ENCODE measurements around the gene LTC4S. TPM values are rescaled to one million over a fixed set of nuclear protein-coding genes. Genes with fewer than 3 reads are reported as not detected.

LTC4S gene
- total and polyA plus RNA-seq, 2 donors (not counting 3 experiments of a cell fraction or from before 2014, with no cell fraction given) = 0.95 to 6.3 TPM

DNA sequence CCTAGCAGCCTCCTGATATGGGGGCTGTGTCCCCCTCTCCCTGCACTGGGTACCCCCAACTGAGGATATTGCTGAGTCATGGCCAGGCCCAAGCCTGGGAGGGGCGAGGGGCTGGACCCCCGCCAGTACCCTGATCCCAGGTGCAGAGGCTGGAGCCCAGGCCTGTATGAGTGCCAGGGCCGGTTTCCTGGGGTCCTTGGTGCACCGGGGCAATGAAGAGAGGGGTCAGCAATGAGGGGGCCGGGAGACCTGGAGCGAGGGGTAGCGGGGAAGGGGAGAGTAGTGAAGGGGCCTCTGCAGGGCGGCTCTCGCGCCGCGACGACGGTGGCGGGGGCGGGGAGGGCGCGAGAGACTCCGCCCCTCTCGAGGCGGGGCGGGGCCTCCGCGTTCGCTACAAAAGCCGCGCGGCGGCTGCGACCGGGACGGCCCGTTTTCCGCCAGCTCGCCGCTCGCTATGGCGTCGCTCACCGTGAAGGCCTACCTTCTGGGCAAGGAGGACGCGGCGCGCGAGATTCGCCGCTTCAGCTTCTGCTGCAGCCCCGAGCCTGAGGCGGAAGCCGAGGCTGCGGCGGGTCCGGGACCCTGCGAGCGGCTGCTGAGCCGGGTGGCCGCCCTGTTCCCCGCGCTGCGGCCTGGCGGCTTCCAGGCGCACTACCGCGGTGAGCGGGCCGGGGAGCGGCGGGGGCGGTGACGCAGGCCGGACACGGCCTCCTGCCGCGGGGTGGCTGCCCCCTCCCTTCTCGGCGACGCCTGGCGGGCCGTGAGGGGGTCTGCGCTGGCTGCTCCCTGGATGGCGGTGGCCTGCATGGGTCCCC, 26.9 kb downstream of the LTC4S start, which contains the start of gene SQSTM1:
Gene SQSTM1 (plus strand): TSS at position 423 of the 815 bp plus-strand sequence. CDS start 32 bp downstream, at position 455.
- FAIRE-seq = peak; percentile 83

DNA sequence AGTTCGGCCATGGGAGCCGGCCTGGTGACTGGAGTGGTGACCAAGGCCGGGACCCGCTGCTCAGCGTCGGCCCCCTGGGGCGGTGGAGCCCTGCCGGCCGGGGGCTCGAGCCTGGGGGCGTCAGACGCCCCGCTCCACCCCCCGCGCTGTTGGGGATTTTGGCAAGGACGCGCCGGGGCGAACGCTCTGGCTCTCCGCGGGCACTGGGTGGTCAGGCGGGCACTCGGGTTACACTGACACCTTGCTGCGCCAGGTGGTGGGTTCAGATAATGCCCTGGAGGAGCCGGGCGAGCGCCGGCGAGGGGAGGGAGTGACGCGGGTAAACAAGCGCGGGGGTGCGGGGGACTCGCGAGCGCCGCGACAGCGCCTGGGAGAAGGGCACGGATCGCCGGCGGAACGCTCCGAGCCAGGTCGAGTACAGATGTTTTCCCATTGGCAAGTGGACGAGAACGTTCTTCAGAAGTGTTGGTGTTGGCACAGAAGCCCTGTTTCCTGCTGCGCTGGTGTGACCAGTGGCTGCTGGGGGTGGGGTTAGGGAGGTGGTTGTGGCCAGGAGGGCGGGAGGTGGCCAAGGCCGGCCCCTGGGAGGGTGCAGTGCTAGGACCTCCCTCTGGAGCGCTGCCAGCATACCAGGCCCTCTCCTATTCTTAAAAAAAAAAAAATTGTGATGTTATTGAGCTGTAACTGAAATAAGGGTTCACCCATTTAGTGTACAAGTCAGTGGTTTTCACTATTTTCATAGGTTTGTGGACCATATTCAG, 27.7 kb downstream of the LTC4S start:
- FAIRE-seq (peak; percentile 96), DNase-seq (ENCODE audit: low read depth, low spot score) (peak; percentile 93)
- CTCF ChIA-PET = interaction anchor here (1.7 to 2.6 kb wide), 3 partner anchors 19 to 58 kb away, joined by 5 to 21 read pairs (median 10); no protein-coding TSS in a partner anchor
- Histone ChIP-seq H4K20me1 (replicated peaks; ENCODE audit: control insufficient read depth, extremely low read depth, insufficient read depth, low read length) (peaks cover 10% of the 10 kb centered on the region), H3K36me3 (ENCODE audit: control insufficient read depth in 2 of 2, extremely low read depth in 1 of 2, insufficient read depth in 2 of 2, low read length in 2 of 2) (peaks cover 22 to 33% of the 10 kb centered on the region in 2 experiments), H3K9me1 (replicated peaks; ENCODE audit: control insufficient read depth, extremely low read depth, insufficient read depth, low read length) (no peaks in the 10 kb centered on the region), H3K4me3 (replicated peaks in 1 of 3; ENCODE audit: insufficient read depth in 1 of 3, low read depth in 1 of 3, low read length in 3 of 3) (peak overlapping the region; percentile 49 to 90 (median 82)), H3K4me1 (ENCODE audit: control insufficient read depth, extremely low read depth, insufficient read depth, low read length) (peaks cover 37% of the 10 kb centered on the region), H3K27ac (ENCODE audit: insufficient read depth, low read depth, low read length) (peak overlapping the region; percentile 96), H3K4me2 (ENCODE audit: insufficient read depth, low read length) (peak overlapping the region; percentile 88), H3K27me3 (ENCODE audit: control insufficient read depth in 2 of 2, insufficient read depth in 2 of 2, low read length in 2 of 2) (no peaks in the 10 kb centered on the region), H3K79me2 (ENCODE audit: control insufficient read depth, insufficient read depth, low read length) (peaks cover 53% of the 10 kb centered on the region), H3K9ac (replicated peaks; ENCODE audit: extremely low read depth, insufficient read depth, low read length) (peak overlapping the region; percentile 87), H3K9me3 (replicated peaks; ENCODE audit: control insufficient read depth, insufficient read depth, low read length) (no peaks in the 10 kb centered on the region), H2AFZ (ENCODE audit: low read depth, low read length) (no peak overlapping the region)
- TSS peak; percentile 68 for BruUV-seq (replicated peaks)
- dilution Hi-C loops (cut with MboI; ENCODE audit: extremely low pct_ligation_motif_present, low sequenced_read_pairs) = no loop called here
- POLR2A ChIA-PET = interaction anchor here (0.6 to 1.7 kb wide), 10 partner anchors 8 to 494 kb away, joined by 3 to 18 read pairs (median 4); partner anchors contain the start of genes HNRNPH1, MAML1 and MRNIP
- intact Hi-C loops (cut with micrococcal nuclease) = loop anchor here (1.0 to 5.0 kb wide), 6 partner anchors 37 to 264 kb away; partner anchors contain the start of genes MAML1, MRNIP and RNF130
- TF ChIP-seq POLR2AphosphoS5 (IDR thresholded peaks at IDR 0.05; ENCODE audit: insufficient read depth, low read depth, low read length) (peak; percentile 59), EZH2 (IDR thresholded peaks at IDR 0.05; ENCODE audit: borderline replicate concordance, low read depth, low read length, severe bottlenecking) (no peak), POLR2A (IDR thresholded peaks at IDR 0.05; ENCODE audit: low read depth, low read length) (peak; percentile 85)
- TF ChIP-seq, protein P1, sequence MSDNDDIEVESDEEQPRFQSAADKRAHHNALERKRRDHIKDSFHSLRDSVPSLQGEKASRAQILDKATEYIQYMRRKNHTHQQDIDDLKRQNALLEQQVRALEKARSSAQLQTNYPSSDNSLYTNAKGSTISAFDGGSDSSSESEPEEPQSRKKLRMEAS (IDR thresholded peaks at IDR 0.05; ENCODE audit: insufficient read depth, insufficient read length) = no peak

More for the DNA sequence above, 26.9 kb downstream of the LTC4S start, which contains the start of gene SQSTM1:
- intact Hi-C loops (cut with micrococcal nuclease) = loop anchor here (1.0 to 5.0 kb wide), 6 partner anchors 38 to 263 kb away; partner anchors contain the start of genes MAML1, MRNIP and RNF130
- dilution Hi-C loops (cut with MboI; ENCODE audit: extremely low pct_ligation_motif_present, low sequenced_read_pairs) = no loop called here
- peak; percentile 80 for DNase-seq (ENCODE audit: low read depth, low spot score)
- no TSS peak for BruUV-seq (replicated peaks)
- no peaks in the 10 kb centered on the region for H3K9me3 ChIP-seq (replicated peaks; ENCODE audit: control insufficient read depth, insufficient read depth, low read length)
- H2AFZ ChIP-seq (ENCODE audit: low read depth, low read length) = no peak within 1 kb of the TSS
- CTCF ChIA-PET = interaction anchor here (0.6 to 2.6 kb wide), 4 partner anchors 19 to 88 kb away, joined by 3 to 21 read pairs (median 6); partner anchors contain the start of gene MAML1
- peak within 1 kb of the TSS; percentile 96 for H3K27ac ChIP-seq (ENCODE audit: insufficient read depth, low read depth, low read length)
- peak within 1 kb of the TSS; percentile 49 to 90 (median 82) for H3K4me3 ChIP-seq (replicated peaks in 1 of 3; ENCODE audit: insufficient read depth in 1 of 3, low read depth in 1 of 3, low read length in 3 of 3)
- H3K27me3 ChIP-seq (ENCODE audit: control insufficient read depth in 2 of 2, insufficient read depth in 2 of 2, low read length in 2 of 2) = no peaks in the 10 kb centered on the region
- POLR2A ChIA-PET = interaction anchor here (0.5 to 1.7 kb wide), 13 partner anchors 10 to 261 kb away, joined by 3 to 18 read pairs (median 6); partner anchors contain the start of genes HNRNPH1, MAML1 and MRNIP
- H3K9ac ChIP-seq (replicated peaks; ENCODE audit: extremely low read depth, insufficient read depth, low read length) = peak within 1 kb of the TSS; percentile 87
- H3K79me2 ChIP-seq (ENCODE audit: control insufficient read depth, insufficient read depth, low read length) = peaks cover 51% of the 10 kb centered on the region
- H3K9me1 ChIP-seq (replicated peaks; ENCODE audit: control insufficient read depth, extremely low read depth, insufficient read depth, low read length) = no peaks in the 10 kb centered on the region
- H3K4me2 ChIP-seq (ENCODE audit: insufficient read depth, low read length) = peak within 1 kb of the TSS; percentile 88
- peaks cover 37% of the 10 kb centered on the region for H3K4me1 ChIP-seq (ENCODE audit: control insufficient read depth, extremely low read depth, insufficient read depth, low read length)
- TF ChIP-seq POLR2AphosphoS5 (IDR thresholded peaks at IDR 0.05; ENCODE audit: insufficient read depth, low read depth, low read length) (peak; percentile 99), POLR2A (IDR thresholded peaks at IDR 0.05; ENCODE audit: low read depth, low read length) (peak; percentile 99), EZH2 (IDR thresholded peaks at IDR 0.05; ENCODE audit: borderline replicate concordance, low read depth, low read length, severe bottlenecking) (no peak)
- H3K36me3 ChIP-seq (ENCODE audit: control insufficient read depth in 2 of 2, extremely low read depth in 1 of 2, insufficient read depth in 2 of 2, low read length in 2 of 2) = peaks cover 22 to 30% of the 10 kb centered on the region in 2 experiments
- peaks cover 10% of the 10 kb centered on the region for H4K20me1 ChIP-seq (replicated peaks; ENCODE audit: control insufficient read depth, extremely low read depth, insufficient read depth, low read length)

Measured in endothelial cell of umbilical vein (primary cell).